22Rv1 (cell line): Measurements from ENCODE around the gene TMCO4.
A peak's percentile ranks its signal among the peaks of the same experiment; 100 is the strongest.
"Not testable (repeated sequence)": the region's sequence is repeated elsewhere in the genome, so short reads cannot be mapped to it uniquely, and the experiment has no call there.

ENCODE experiments used
- H3K27ac ChIP-seq: fragments of 450-650 bp; 2 replicates; pipeline ENCODE4 v1.5.1; 2017
- ZFX ChIP-seq: fragments of 450-650 bp; IDR thresholded peaks from 2 replicates; pipeline ENCODE4 v1.6.1; 2017; ENCODE audit warnings: antibody characterized with exemption, borderline replicate concordance
- TF ChIP-seq, protein P1 (sequence below): fragments of 450-650 bp; IDR thresholded peaks from 2 replicates; pipeline ENCODE4 v1.5.1; 2017; ENCODE audit warnings: mild to moderate bottlenecking

Gene TMCO4

DNA sequence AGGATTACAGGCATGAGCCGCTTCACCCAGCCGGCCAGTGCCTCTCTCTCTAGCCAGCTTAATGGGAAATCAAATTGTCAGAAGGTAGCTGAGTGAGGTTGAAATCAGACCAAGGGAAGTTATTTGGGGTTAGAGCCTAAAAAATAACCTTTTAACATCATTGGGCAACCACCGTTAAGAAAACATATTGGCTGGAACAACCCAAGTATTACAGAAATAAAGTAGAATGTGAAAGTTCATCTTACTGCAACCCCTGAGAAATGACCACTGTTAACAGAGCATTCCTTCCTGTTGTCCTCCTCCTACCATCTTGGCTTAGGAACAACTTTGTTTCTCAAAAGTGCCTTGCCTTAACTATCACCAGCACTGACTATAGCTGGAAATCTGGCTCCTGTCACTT, 18.6 kb upstream of the TMCO4 start:
- H3K27ac ChIP-seq: no peak overlapping the region
- TF ChIP-seq ZFX: no peak
- TF ChIP-seq, protein P1, sequence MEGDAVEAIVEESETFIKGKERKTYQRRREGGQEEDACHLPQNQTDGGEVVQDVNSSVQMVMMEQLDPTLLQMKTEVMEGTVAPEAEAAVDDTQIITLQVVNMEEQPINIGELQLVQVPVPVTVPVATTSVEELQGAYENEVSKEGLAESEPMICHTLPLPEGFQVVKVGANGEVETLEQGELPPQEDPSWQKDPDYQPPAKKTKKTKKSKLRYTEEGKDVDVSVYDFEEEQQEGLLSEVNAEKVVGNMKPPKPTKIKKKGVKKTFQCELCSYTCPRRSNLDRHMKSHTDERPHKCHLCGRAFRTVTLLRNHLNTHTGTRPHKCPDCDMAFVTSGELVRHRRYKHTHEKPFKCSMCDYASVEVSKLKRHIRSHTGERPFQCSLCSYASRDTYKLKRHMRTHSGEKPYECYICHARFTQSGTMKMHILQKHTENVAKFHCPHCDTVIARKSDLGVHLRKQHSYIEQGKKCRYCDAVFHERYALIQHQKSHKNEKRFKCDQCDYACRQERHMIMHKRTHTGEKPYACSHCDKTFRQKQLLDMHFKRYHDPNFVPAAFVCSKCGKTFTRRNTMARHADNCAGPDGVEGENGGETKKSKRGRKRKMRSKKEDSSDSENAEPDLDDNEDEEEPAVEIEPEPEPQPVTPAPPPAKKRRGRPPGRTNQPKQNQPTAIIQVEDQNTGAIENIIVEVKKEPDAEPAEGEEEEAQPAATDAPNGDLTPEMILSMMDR: no peak

DNA sequence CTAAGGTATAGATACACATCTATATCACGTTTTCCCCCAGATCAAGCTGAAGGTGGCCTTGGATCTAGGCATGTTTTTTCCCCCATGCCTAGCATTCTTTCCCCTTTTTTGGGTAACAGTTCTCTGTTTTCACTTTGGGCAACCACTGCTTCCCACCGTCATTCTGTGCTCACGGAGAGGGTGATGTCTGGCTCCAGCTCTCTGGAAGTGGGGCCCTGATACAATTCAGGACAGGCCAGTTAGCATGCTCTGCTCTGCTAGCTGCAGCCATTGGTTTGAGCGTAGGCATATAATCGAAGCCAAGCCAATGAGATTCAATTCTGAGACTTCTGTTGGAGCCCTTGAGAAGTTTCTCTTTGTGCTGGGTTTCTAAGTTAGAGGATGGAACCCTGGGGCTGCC, 17.4 kb upstream of the TMCO4 start:
- no peak for TF ChIP-seq ZFX
- TF ChIP-seq, protein P1: no peak
- H3K27ac ChIP-seq: no peak overlapping the region

DNA sequence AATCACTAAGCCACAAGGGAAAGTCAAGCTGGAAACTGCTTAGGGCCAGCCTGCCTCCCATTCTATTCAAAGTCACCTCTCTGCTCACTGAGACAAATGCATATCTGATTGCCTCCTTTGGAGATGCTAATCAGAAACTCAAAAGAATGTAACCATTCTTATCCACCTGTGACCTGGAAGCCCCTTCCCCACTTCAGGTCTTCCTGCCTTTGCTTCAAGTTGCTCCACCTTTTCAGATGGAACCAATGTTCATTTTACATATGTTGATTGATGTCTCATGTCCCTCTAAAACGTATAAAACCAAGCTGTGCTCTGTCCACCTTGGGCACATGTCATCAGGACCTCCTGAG, 17.0 kb upstream of the TMCO4 start:
- H3K27ac ChIP-seq: not testable (repeated sequence)

DNA sequence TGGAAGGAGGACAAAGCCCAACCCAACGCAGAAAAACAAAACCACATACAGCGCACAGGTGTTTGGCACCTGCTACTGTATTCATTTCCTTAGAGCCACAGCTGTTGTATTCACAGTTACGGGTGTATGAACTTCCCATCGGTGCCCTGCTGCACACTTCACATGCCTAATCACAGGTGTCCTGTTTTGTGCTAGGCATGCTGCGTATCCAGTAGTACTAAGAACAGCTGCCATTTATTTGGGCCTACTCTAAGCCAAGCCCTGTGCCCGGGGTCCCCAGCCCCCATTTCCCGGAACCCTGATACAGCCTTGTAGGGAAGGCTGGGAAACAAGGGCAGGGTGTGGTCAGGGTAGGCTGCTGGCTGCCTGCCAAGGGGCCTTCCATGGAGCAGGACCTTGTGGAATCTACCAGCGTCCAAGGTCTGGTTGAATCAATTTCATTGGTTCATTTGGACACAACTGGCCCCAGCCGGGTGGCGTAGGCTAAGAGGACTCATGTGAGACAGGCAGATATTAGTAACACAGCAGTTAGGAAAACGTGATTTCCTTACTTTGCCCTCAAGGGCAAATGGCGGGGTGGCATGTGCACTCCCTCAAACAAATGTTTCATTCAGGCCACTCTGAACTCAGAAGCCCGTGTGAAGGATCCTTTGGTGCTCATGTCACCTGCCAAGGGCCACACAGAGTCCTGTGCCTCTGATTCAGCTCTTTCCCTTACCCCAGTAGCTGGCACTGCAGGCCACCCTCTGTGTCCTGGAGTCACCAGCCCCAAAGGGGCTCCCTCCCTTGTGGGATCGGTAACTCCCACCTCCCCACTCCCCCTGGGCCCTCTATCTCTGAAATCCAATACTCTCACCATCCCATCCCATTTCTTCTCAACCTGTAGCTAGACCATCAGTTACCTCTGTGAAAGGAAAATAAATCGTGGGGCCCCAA, 16.4 kb upstream of the TMCO4 start:
- TF ChIP-seq, protein P1: no peak
- no peak for TF ChIP-seq ZFX
- H3K27ac ChIP-seq: peak overlapping the region; percentile 88

DNA sequence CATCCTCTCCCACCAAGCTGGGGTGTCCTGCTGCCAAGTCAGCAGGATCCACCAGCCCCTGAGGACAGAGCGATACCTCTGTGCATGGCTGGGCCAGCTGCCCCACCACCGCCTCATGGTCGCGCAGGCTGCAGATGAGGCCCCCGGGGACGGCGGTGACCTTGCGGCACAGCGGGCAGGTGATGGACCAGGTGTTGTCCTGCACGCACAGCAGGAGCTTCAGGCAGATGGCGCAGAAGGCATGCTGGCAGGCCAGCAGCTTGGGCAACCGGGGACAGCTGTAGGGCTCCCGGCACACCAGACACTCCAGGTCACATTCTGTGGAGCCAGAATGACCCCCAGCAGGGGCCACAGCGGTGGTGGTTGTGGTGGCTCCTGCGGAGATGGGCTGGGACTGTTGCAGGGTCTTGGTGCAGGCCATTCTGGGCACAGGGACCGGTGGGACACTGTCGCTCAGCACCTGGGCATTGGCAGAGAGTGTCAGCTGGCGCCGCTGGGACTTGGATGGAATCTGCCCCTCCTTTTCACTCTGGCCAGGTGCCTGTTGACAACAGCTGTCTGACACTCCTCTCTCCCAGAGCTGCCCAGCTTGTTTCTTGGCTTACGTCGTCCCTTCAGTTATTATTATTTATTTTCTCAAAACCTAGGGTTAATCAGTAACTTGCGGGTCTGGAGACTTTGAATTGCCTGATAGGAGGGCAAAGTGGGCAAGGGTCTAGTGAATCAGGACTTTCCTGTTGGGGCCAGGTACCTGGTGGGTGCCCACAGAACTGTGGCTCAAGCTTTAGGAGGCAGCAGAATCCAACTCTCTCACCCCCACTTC, 15.2 kb upstream of the TMCO4 start, which contains the start of gene RNF186:
TSS of gene RNF186 (minus strand) at position 603 of the 823 bp plus-strand sequence. CDS start at position 421, 182 bp downstream.
- TF ChIP-seq, protein P1: no peak
- no peak for TF ChIP-seq ZFX
- peak within 1 kb of the TSS; percentile 88 for H3K27ac ChIP-seq

DNA sequence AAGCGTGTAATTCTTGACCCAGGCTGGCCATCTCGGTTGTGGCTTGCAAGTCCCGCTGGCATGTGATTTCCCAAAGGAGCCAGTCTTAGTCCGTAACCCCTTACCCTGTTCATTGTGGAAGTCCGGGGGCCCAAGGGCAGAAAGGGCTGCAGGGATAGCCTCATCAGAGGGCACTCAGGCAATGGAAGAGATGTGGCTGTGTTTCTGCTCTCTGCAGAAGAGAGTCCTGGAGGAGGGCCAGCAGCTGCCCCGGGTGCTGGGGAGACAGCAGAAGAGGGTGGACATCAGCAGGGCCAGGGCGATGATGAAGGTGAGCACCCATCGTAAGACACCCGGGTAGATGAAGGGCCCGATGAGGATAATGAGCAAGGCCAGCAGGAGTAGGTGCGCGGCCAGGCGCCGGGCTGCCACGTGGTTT, 14.5 kb upstream of the TMCO4 start:
- TF ChIP-seq ZFX: no peak
- TF ChIP-seq, protein P1: no peak
- no peak overlapping the region; the same call in 1 of the 2 replicates for H3K27ac ChIP-seq

DNA sequence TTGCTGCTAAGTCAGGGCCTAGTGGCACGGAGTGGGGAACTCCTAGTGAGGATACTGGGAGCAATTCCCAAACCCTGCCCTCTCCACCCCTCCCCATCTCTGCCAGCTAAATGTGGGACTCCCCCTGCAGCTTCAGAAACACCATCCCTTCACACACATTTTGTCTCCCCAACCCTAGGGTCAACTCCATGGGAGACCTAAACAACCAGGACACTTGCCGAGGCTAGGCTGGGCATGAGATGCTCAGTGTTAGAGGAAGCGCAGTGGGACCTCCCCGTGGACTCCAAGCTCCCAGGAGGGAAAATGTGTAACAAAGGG, 13.9 kb upstream of the TMCO4 start:
- H3K27ac ChIP-seq: no peak overlapping the region
- no peak for TF ChIP-seq ZFX
- TF ChIP-seq, protein P1: no peak
